HCEC 1CT (cell line): ENCODE measurements around the gene MYB.

ENCODE experiments used
- DNase-seq: peaks from one replicate; pipeline ENCODE4 v3.0.0-alpha.2; 2017

MYB gene

DNA sequence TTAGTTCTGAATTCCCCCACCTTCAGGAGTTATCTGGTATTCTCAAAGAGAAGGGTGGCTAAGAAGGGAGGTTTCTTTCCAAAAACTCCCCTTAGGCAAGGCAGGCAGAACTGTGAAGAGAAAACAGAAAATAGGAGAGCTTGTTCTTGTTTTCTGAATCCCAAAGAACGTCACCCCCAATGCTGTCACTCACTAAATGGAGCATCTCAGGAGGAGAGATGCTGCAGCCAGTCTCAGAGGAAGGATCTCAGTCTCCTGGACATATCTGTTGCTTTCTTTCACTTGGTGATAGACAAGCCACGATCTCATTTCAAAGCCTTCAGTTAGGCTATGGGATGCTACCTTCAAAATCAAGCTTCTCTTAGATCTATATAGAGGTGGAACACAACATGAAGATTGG, 16.1 kb upstream of the MYB start:
- no peak for DNase-seq

DNA sequence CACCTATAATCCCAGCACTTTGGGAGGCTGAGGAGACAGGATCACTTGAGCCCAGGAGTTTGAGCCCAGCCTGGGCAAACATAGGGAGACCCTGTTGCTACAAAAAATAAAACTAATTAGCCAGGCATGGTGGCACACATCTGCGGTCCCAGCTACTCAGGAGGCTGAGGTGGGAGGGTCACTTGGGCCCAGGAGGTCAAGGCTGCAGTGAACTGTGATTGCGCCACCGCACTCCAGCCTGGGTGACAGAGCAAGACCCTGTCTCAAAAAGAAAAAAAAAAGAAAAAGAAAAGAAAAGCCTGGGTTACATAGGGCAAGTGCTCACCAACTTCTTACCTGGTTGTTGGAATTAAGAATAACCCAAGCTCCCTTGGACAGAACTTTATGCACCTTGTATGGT, 14.6 kb upstream of the MYB start:
- no peak for DNase-seq

- no peak for DNase-seq
Observed at GRCh38 chr6:135167617-135168016, 13.5 kb upstream of the MYB start.

GRCh38 chr6:135168766-135169165, 12.3 kb upstream of the MYB start:
- DNase-seq: no peak

DNA sequence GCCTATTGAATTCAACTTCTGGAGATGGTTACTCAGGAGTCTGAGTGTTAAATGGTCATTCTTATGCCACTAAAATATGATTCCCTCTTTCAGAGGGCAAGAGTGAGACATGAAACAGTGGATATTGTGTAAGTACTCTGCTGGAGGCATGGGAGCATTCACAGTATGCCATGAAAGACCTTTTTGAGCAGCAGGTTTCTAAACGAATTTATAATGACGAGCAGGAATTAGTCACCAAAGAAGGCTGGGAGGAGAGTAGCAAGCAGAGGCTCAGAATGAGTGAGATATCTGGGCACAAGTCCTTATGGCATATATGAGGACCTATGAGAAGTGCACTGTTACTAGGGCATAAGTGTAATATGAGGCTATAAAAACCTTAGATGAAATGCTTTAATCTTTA, 10.9 kb upstream of the MYB start:
- no peak for DNase-seq

- no peak for DNase-seq
Observed at GRCh38 chr6:135170849-135171248, 10.3 kb upstream of the MYB start.

GRCh38 chr6:135173242-135173988, 7.7 kb upstream of the MYB start:
- no peak for DNase-seq

DNA sequence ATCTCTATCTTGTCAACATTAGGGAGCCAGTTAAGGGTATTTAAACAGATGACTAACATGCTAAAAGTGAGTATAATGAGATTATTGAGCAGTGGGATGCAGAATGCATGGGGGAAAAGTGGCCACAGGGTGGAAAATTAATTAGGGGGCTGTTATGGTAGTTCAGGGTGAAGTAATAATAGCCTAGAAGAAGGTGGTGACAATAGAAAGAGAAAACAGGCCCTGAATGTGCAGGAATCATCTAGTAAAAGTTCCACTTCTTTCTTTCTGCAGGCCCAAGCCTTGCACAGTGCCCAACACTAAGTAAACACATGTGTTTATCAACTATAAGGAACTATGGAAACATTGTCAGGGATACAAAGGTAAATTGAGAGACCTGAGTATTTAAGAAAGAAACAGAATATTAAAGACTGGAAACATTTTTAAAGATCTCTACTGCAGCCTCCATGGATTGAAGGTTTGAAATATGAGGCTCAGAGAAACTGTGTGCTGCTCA, 7.1 kb upstream of the MYB start:
- DNase-seq: no peak

DNA sequence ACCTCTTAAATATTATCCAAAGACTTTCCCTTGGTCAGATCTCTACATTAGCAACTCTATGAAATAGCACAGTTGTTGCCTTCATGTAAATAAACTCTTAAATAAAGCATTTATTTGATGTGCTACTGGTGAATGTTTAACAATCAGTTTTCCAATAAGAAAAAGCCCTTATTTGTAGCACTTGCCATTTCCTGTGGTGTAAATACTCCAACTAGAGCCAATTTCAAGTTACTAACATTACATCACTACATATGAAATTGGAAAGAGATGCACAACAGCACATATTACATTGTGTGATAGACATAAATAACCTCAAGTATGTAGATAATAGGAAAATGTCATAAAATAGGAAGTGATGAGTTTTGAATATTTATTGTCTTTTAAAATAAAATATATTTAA, 5.0 kb upstream of the MYB start:
- no peak for DNase-seq

DNA sequence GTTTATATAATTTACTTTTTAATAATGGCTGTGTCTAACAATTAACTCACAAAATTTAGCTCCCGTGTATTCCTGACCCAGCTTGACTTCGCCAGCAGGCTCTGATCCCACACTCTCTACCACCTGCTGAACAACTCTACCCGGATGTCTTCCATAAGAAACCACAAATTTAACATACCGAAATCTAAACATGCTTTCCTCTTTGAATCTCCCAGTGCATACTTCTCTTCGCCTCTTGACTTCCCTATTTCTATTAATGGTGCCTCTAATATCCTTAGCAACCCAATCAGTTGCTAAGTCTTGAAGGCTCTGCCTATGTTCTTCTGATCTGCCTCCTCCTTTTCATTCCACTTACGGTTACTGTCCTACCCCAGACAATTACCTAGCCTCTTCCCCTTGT, 4.6 kb upstream of the MYB start:
- DNase-seq: no peak

GRCh38 chr6:135179372-135179771, 1.7 kb upstream of the MYB start:
- no peak for DNase-seq

DNA sequence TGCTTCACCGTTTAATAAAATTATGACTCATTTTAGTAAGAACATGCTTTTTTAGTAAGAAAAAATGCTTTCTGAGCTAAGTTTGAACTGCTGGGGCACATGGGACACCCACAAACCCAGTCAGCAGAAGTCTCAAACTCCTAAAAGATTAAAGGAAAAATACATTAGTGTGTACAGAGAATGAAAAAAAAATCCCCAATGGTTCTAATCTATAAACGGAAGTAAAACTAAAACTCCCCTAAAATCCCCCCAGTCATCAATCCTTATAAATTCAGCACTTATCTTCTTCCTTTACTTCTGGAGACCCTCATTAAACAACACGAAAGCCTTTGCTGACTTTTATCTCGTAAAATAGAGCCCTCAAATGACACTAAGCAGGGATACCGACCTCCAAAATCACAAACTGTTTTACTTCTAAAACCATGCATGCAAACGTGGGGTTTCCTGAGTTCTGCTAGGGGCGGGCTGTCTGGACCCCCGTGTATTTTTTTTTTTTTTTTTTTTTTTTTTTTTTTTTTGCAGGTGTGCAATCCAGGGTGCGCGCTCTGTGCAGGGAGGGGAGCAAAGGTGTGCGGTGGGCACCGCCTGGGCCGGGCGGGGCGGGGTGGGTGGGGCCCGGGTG, 1.1 kb upstream of the MYB start:
- peak; percentile 51 for DNase-seq

GRCh38 chr6:135181333-135182070, 394 bp downstream of the MYB start:
- DNase-seq: no peak

DNA sequence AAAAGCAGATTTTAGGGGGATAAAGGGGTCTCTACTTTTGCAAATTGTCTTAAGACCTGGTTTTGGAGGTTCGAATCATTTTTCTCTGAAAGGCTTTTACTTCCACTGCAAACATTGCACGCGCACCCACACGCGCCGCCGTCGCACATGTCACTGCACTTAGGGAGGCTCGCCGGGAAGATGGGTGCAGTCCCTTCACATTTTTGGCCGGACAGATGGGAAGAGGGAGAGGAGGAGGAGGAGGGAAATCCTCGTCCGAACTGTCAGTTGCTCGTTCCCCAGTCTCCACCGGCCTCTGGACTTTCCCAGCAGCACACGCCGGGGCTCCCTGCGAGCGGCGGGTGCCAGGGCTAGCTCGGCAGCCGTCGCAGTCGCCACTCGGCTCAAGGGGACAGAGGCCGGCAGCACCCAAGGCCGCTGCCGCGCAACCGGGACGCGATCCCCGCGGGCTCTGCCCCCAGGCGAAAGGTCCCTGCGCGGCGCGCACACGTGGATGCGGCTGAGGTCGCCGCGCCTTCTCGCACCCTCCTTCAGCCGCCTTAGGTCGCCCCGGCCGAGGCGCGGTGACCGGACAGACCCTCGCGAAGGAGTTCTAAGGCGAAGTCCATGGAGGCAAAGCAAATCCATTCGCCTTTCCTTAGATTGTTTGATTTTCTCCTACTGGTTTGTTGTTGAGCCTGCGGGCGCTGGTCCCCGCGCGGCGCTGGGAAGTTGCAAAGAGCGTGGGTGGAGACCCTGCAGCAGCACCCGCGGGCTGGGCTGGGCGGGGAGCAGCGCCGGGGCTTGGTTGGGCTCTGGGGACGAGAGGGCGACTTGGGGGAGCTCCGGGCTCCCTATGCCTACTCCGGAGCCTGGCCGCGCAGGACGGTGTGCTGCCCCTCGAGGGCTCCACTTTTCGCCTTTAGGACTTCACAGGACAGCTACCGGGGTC, 1.2 kb downstream of the MYB start:
- DNase-seq: no peak

- no peak for DNase-seq
Observed at GRCh38 chr6:135183002-135183531, 2.0 kb downstream of the MYB start.

GRCh38 chr6:135183532-135184440, 2.7 kb downstream of the MYB start:
- peak; percentile 22 for DNase-seq

- no peak for DNase-seq
Observed at GRCh38 chr6:135185483-135185882, 4.4 kb downstream of the MYB start.

GRCh38 chr6:135186255-135186654, 5.1 kb downstream of the MYB start:
- no peak for DNase-seq

- DNase-seq: no peak
Observed at GRCh38 chr6:135187372-135187771, 6.3 kb downstream of the MYB start.

- no peak for DNase-seq
Observed at GRCh38 chr6:135188718-135189117, 7.6 kb downstream of the MYB start.

DNA sequence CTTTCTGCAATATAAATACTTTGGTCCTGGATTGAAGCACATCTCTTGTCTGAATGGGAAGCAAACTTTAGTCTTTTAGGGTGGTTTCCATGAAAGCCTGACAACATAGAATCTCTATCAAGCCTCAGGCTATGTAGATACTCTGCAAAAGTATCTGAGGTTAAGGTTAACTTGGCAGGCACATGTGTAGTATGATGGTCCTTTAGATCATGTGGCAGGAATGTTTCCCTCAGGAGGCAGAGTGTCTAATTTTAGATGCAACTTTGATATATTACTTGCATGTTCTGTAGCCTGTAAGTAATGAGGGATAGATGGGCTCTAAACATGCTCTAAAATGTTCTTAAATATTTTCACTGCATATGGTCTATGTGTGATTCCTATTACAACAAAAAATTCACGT, 8.2 kb downstream of the MYB start:
- DNase-seq: no peak
